HG03039 (cell line): Measurements from ENCODE around the gene SCAI.
A peak's percentile ranks its signal among the peaks of the same experiment; 100 is the strongest.
"Not testable (repeated sequence)": the region's sequence is repeated elsewhere in the genome, so short reads cannot be mapped to it uniquely, and the experiment has no call there.

Experiments used
- ATAC-seq: cut with Tn5 transposase; IDR thresholded peaks from one replicate; pipeline ENCODE4 v1.9.1; 2021; ENCODE audit warnings: mild to moderate bottlenecking, moderate library complexity; ENCODE audit not compliant: unreplicated experiment

The SCAI gene

GRCh38 chr9:125143377-125144090 is at the start of gene SCAI:
Gene SCAI, minus strand, starts transcription at chr9:125143528. Its CDS starts 91 bp downstream, at chr9:125143437.
- ATAC-seq: peak; percentile 96

GRCh38 chr9:125190361-125190801 is 47.1 kb upstream of the SCAI start:
- no peak for ATAC-seq

GRCh38 chr9:125189361-125190289 is 46.3 kb upstream of the SCAI start, which contains the start of gene PPP6C:
Gene PPP6C, minus strand, starts transcription at chr9:125189803. Its CDS starts 85 bp downstream, at chr9:125189718.
- peak; percentile 97 for ATAC-seq

- peak; percentile 18 for ATAC-seq
Observed at GRCh38 chr9:125189011-125189360, 45.7 kb upstream of the SCAI start.

GRCh38 chr9:125183561-125183960 is 40.2 kb upstream of the SCAI start:
- no peak for ATAC-seq

- ATAC-seq: no peak
Observed at GRCh38 chr9:125183054-125183453, 39.7 kb upstream of the SCAI start.

- ATAC-seq: not testable (repeated sequence)
Observed at GRCh38 chr9:125181756-125182155, 38.4 kb upstream of the SCAI start.

- ATAC-seq: no peak
Observed at GRCh38 chr9:125180876-125181275, 37.5 kb upstream of the SCAI start.

- not testable (repeated sequence) for ATAC-seq
Observed at GRCh38 chr9:125179776-125180175, 36.4 kb upstream of the SCAI start.

GRCh38 chr9:125177888-125178287 is 34.6 kb upstream of the SCAI start:
- ATAC-seq: no peak

- ATAC-seq: no peak
Observed at GRCh38 chr9:125176636-125177035, 33.3 kb upstream of the SCAI start.

- no peak for ATAC-seq
Observed at GRCh38 chr9:125172031-125172755, 28.9 kb upstream of the SCAI start.

GRCh38 chr9:125169895-125170294 is 26.6 kb upstream of the SCAI start:
- ATAC-seq: no peak

GRCh38 chr9:125166762-125167161 is 23.4 kb upstream of the SCAI start:
- ATAC-seq: no peak

- ATAC-seq: not testable (repeated sequence)
Observed at GRCh38 chr9:125162891-125163290, 19.6 kb upstream of the SCAI start.

GRCh38 chr9:125161284-125161918 is 18.1 kb upstream of the SCAI start:
- ATAC-seq: no peak

GRCh38 chr9:125160750-125161149 is 17.4 kb upstream of the SCAI start:
- ATAC-seq: no peak

GRCh38 chr9:125156551-125156950 is 13.2 kb upstream of the SCAI start:
- ATAC-seq: no peak

GRCh38 chr9:125153712-125154367 is 10.5 kb upstream of the SCAI start:
- ATAC-seq: no peak

GRCh38 chr9:125151730-125152129 is 8.4 kb upstream of the SCAI start:
- no peak for ATAC-seq
